K562 (cell line): ENCODE results near the gene SUPT3H. TPM values are rescaled to one million over a fixed set of nuclear protein-coding genes. Genes with fewer than 3 reads are reported as not detected.

Experiments
- ATAC-seq: fragments of 200-7000 bp; cut with Tn5 transposase; 3 replicates; pipeline ENCODE4 v1.9.1; 2020; ENCODE audit warnings: moderate library complexity
- BruUV-seq: library from RNA; stranded (reverse); fragments of 400-500 nt; replicated peaks from 2 replicates; lab custom pipeline; 2021; lab: Mats Ljungman, UMichigan
- CTCF ChIA-PET: fragments of 300-600 bp; formaldehyde crosslinking; extraction: SDS; loops from one replicate; lab custom pipeline; 2021; ENCODE audit warnings: low intra/inter-chr PET ratio; lab: Yijun Ruan, JAX
- POLR2A ChIA-PET: fragments of 300-600, 350-650 bp; sonication (Branson Sonifier 250); formaldehyde crosslinking; extraction: SDS; loops from one replicate; lab custom pipeline; 2021; ENCODE audit warnings: antibody characterized with exemption, inconsistent platforms; lab: Yijun Ruan, JAX
- DNase-seq, 4 experiments: peaks; one replicate each; pipeline versions ENCODE4 v3.0.0 to v3.0.0-alpha.2; 2011 to 2018; ENCODE audit warnings: low spot score in 3 of 4, mixed read lengths in 3 of 4; ENCODE audit errors: extremely low read depth in 1 of 4
- FAIRE-seq: peaks from 2 replicates; lab custom pipeline; 2011; peaks lifted over from hg19 to GRCh38; lab: Jason Lieb, UNC
- H2AFZ ChIP-seq: 2 replicates; pipeline ENCODE4 v1.6.0; 2011; ENCODE audit warnings: low read depth, low read length, control low read depth, inconsistent platforms
- H3K27ac ChIP-seq: fragments of 200-600 bp; 3 replicates; pipeline ENCODE4 v1.8.0; 2011; ENCODE audit warnings: low read depth, mild to moderate bottlenecking, control low read depth, inconsistent platforms, low read length, moderate library complexity, mixed read lengths; ENCODE audit errors: extremely low read depth
- H3K27me3 ChIP-seq, 2 experiments: fragments of 300-600 bp in 1 of 2; 2 replicates in 1 of 2; 3 replicates in 1 of 2; pipeline versions ENCODE4 v1.6.0 to v1.8.0; 2011; ENCODE audit warnings: inconsistent platforms in 2 of 2, low read length in 2 of 2, mild to moderate bottlenecking in 1 of 2, mixed read lengths in 1 of 2, moderate library complexity in 1 of 2; ENCODE audit not compliant: control insufficient read depth in 2 of 2, insufficient read depth in 2 of 2
- H3K36me3 ChIP-seq: fragments of 300-600 bp; 3 replicates; pipeline ENCODE4 v1.8.0; 2011; ENCODE audit warnings: mild to moderate bottlenecking, low read length, inconsistent platforms; ENCODE audit not compliant: control insufficient read depth, insufficient read depth
- H3K4me1 ChIP-seq, 2 experiments: fragments of 200-600 bp in 1 of 2; replicated peaks in 1 of 2; 2 replicates in 1 of 2; 3 replicates in 1 of 2; pipeline versions ENCODE4 v1.5.1 to v1.8.0; 2011; ENCODE audit warnings: inconsistent platforms in 2 of 2, low read length in 2 of 2, mild to moderate bottlenecking in 1 of 2, mixed read lengths in 1 of 2, moderate library complexity in 1 of 2; ENCODE audit not compliant: control insufficient read depth in 2 of 2, insufficient read depth in 2 of 2
- H3K4me2 ChIP-seq: 2 replicates; pipeline ENCODE4 v1.6.1; 2011; ENCODE audit warnings: low read length, control low read depth, inconsistent platforms, mixed read lengths; ENCODE audit not compliant: insufficient read depth
- H3K4me3 ChIP-seq: fragments of 200-600 bp; sonication (generic), shearing (Covaris generic); 2 replicates; pipeline ENCODE4 v1.5.1; 2016; ENCODE audit warnings: control low read depth, inconsistent platforms
- H3K79me2 ChIP-seq: fragments of 200-600 bp; 3 replicates; pipeline ENCODE4 v1.8.0; 2011; ENCODE audit warnings: low read length, inconsistent platforms; ENCODE audit not compliant: control insufficient read depth, insufficient read depth
- H3K9ac ChIP-seq, 2 experiments: 2 replicates each; pipeline versions ENCODE4 v1.6.0 to v1.6.1; 2011; ENCODE audit warnings: low read depth in 2 of 2, low read length in 2 of 2, control low read depth in 1 of 2, inconsistent platforms in 1 of 2, mild to moderate bottlenecking in 1 of 2, mixed read lengths in 1 of 2; ENCODE audit not compliant: insufficient read depth in 1 of 2
- H3K9me1 ChIP-seq: one replicate; pipeline ENCODE4 v1.6.0; 2011; ENCODE audit warnings: inconsistent platforms, mild to moderate bottlenecking, low read length, moderate library complexity; ENCODE audit not compliant: control insufficient read depth, insufficient read depth
- H3K9me3 ChIP-seq: replicated peaks from 2 replicates; pipeline ENCODE4 v1.5.1; 2011; ENCODE audit warnings: low read depth, low read length, inconsistent platforms; ENCODE audit not compliant: control insufficient read depth, insufficient read depth
- H4K20me1 ChIP-seq: replicated peaks from 2 replicates; pipeline ENCODE4 v1.6.1; 2011; ENCODE audit warnings: low read length, inconsistent platforms, mixed read lengths; ENCODE audit not compliant: control insufficient read depth, insufficient read depth
- GATAD2A ChIP-seq: fragments of 450-650 bp; IDR thresholded peaks from 2 replicates; pipeline ENCODE4 v1.6.1; 2017
- HBP1 ChIP-seq: fragments of 450-650 bp; formaldehyde crosslinking; IDR thresholded peaks from 2 replicates; pipeline ENCODE4 v1.4.0; 2022; ENCODE audit warnings: missing genetic modification characterization
- HNRNPUL1 ChIP-seq: fragments of 200-400 bp; formaldehyde crosslinking; IDR thresholded peaks from 2 replicates; pipeline ENCODE4 v1.6.1; 2017; ENCODE audit warnings: low read length
- TCF7 ChIP-seq: sonication (generic); IDR thresholded peaks from 2 replicates; pipeline ENCODE4 v1.6.1; 2016; ENCODE audit warnings: antibody characterized with exemption, borderline replicate concordance
- TEAD4 ChIP-seq, 2 experiments: sonication (generic) in 1 of 2; formaldehyde crosslinking in 1 of 2; IDR thresholded peaks; 2 replicates each; pipeline versions ENCODE4 v1.6.1 to v1.8.0; 2012 to 2022; ENCODE audit warnings: borderline replicate concordance in 1 of 2, inconsistent platforms in 1 of 2, low read length in 1 of 2, mild to moderate bottlenecking in 1 of 2, missing genetic modification reagents in 1 of 2
- THAP7 ChIP-seq: fragments of 250-450 bp; sonication (Bioruptor Pico); IDR thresholded peaks from 2 replicates; pipeline ENCODE4 v1.5.0; 2021
- ZEB2 ChIP-seq: fragments of 450-650 bp; IDR thresholded peaks from 2 replicates; pipeline ENCODE4 v1.6.1; 2016
- WGBS: fragments of 100-300 bp; shearing (Covaris generic); methylation state at CpG from one replicate; pipeline ENCODE4 v1.1.6; 2016; ENCODE audit warnings: low coverage, mixed read lengths; ENCODE audit not compliant: insufficient coverage; ENCODE audit errors: missing lambda C conversion rate; 5-methylcytosine and 5-hydroxymethylcytosine counted together
- in situ Hi-C: fragments of 300-500 bp; cut with MboI; formaldehyde crosslinking; loops from 4 replicates; pipeline ENCODE4 v1.15.0; 2018; ENCODE audit warnings: inconsistent platforms, mixed read lengths
- intact Hi-C: fragments of 100-400 bp; cut with micrococcal nuclease; formaldehyde crosslinking; loops from 2 replicates; pipeline ENCODE4 v1.14.2; 2022
- polyA plus RNA-seq, 8 experiments: library from polyadenylated mRNA; depleted of rRNA in 4 of 8; stranded (reverse) in 5 of 8; unstranded in 3 of 8; fragments of >200 nt; fragmentation: Nextera tagmentation in 2 of 8; fragmentation: Illumina TruSeq in 1 of 8; extraction: Ambion mirVana in 2 of 8; extraction: Trizol in 1 of 8; gene quantifications; 2 replicates each; pipeline versions ENCODE4 v1.2.1 to v1.2.3, GENCODE V29; 2011 to 2014; ENCODE audit warnings: inconsistent platforms in 1 of 8, missing spikeins in 1 of 8
- total RNA-seq, 7 experiments: library from RNA; depleted of rRNA in 6 of 7; stranded (reverse); fragments of >200 nt in 6 of 7; fragmentation: Illumina TruSeq in 2 of 7; extraction: Trizol in 2 of 7; gene quantifications; 2 replicates each; pipeline versions ENCODE4 v1.2.1 to v1.2.3, GENCODE V29; 2011 to 2021; ENCODE audit warnings: low replicate concordance in 1 of 7
- TF ChIP-seq, protein P1 (sequence below), 2 experiments: fragments of 450-650 bp in 1 of 2; sonication (generic) in 1 of 2; formaldehyde crosslinking; conservative IDR thresholded peaks; 2 replicates each; pipeline versions ENCODE4 v1.4.0 to v1.8.1; 2020 to 2022; ENCODE audit warnings: mild to moderate bottlenecking in 1 of 2, missing genetic modification reagents in 1 of 2
- TF ChIP-seq, protein P2 (sequence below), 3 experiments: fragments of 200-800 bp in 1 of 3; sonication (Bioruptor generic) in 1 of 3; sonication (generic) in 1 of 3; formaldehyde crosslinking in 1 of 3; IDR thresholded peaks; 2 replicates each; pipeline versions ENCODE4 v1.6.1 to v1.8.0; 2016 to 2022; ENCODE audit warnings: mild to moderate bottlenecking in 2 of 3, missing compliant biosample characterization in 2 of 3, missing genetic modification characterization in 2 of 3, missing genetic modification reagents in 1 of 3
- TF ChIP-seq, protein P3 (sequence below): fragments of 250-450 bp; sonication (Bioruptor Pico); IDR thresholded peaks from 2 replicates; pipeline ENCODE4 v1.4.0; 2020; ENCODE audit warnings: mild to moderate bottlenecking, moderate library complexity

Gene SUPT3H
- total and polyA plus RNA-seq, 9 of the 15 experiments (the other 6 are each of a cell fraction or from before 2014, with no cell fraction given) = 7.2 to 16.3 (median 11.9) TPM

- TF ChIP-seq THAP7 (CRISPR knock-in tag) = no peak
- TF ChIP-seq, protein P1, sequence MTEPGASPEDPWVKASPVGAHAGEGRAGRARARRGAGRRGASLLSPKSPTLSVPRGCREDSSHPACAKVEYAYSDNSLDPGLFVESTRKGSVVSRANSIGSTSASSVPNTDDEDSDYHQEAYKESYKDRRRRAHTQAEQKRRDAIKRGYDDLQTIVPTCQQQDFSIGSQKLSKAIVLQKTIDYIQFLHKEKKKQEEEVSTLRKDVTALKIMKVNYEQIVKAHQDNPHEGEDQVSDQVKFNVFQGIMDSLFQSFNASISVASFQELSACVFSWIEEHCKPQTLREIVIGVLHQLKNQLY (CRISPR knock-in tag; conservative IDR thresholded peaks at IDR 0.05) = no peak
Measured at GRCh38 chr6:44923444-44923843, 454.3 kb downstream of the SUPT3H start (continued).

DNA sequence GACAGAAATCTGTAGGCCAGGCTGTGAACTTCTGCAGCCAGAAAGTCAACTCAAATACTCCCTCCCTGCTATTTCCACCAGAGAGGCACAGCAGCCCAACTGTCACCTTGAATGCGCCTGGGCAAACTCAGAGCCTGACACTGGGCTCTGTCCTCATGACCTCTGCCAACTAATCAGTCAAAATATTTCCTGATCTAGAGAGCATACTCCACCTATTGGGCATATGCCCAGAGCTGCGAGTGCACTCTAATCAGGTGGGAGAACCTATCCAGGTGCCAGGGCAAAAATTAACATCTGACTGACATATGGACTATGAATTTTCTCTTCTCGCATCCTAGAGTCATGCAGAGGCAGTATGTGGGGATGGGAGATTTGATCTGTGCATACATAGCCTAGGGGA lies 455.9 kb downstream of the SUPT3H start:
- Histone ChIP-seq H3K36me3 (no peaks in the 10 kb centered on the region), H3K4me1 (peaks cover 0 to 17% of the 10 kb centered on the region in 2 experiments; a peak in 3 of 5 replicates), H3K9ac (no peak overlapping the region), H3K79me2 (no peaks in the 10 kb centered on the region), H3K27ac (no peak overlapping the region), H3K27me3 (no peaks in the 10 kb centered on the region), H4K20me1 (no peaks in the 10 kb centered on the region), H3K9me3 (no peaks in the 10 kb centered on the region), H2AFZ (no peak overlapping the region), H3K9me1 (no peaks in the 10 kb centered on the region), H3K4me3 (no peak overlapping the region), H3K4me2 (no peak overlapping the region)
- FAIRE-seq = no peak
- 74% methylated on average over 3 of the region's 3 CpGs for WGBS
- in situ Hi-C loops (no loop called here), intact Hi-C loops (no loop called here)
- no peak for ATAC-seq
- CTCF ChIA-PET = no interaction called here
- POLR2A ChIA-PET = no interaction called here
- BruUV-seq = no TSS peak
- no peak for TF ChIP-seq ZEB2
- TF ChIP-seq HBP1 (CRISPR knock-in tag) = no peak
- TF ChIP-seq TCF7 = no peak
- no peak for TF ChIP-seq HNRNPUL1
- TF ChIP-seq GATAD2A = no peak
- TF ChIP-seq, protein P2, sequence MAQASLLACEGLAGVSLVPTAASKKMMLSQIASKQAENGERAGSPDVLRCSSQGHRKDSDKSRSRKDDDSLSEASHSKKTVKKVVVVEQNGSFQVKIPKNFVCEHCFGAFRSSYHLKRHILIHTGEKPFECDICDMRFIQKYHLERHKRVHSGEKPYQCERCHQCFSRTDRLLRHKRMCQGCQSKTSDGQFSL (CRISPR knock-in tag; IDR thresholded peaks at IDR 0.05) = no peak
- TF ChIP-seq, protein P2 (tag; IDR thresholded peaks at IDR 0.05) = no peak
- TF ChIP-seq, protein P3, sequence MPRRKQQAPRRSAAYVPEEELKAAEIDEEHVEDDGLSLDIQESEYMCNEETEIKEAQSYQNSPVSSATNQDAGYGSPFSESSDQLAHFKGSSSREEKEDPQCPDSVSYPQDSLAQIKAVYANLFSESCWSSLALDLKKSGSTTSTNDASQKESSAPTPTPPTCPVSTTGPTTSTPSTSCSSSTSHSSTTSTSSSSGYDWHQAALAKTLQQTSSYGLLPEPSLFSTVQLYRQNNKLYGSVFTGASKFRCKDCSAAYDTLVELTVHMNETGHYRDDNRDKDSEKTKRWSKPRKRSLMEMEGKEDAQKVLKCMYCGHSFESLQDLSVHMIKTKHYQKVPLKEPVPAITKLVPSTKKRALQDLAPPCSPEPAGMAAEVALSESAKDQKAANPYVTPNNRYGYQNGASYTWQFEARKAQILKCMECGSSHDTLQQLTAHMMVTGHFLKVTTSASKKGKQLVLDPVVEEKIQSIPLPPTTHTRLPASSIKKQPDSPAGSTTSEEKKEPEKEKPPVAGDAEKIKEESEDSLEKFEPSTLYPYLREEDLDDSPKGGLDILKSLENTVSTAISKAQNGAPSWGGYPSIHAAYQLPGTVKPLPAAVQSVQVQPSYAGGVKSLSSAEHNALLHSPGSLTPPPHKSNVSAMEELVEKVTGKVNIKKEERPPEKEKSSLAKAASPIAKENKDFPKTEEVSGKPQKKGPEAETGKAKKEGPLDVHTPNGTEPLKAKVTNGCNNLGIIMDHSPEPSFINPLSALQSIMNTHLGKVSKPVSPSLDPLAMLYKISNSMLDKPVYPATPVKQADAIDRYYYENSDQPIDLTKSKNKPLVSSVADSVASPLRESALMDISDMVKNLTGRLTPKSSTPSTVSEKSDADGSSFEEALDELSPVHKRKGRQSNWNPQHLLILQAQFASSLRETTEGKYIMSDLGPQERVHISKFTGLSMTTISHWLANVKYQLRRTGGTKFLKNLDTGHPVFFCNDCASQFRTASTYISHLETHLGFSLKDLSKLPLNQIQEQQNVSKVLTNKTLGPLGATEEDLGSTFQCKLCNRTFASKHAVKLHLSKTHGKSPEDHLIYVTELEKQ (CRISPR knock-in tag) = no peak
- no peak for TF ChIP-seq TEAD4 (IDR thresholded peaks at IDR 0.05; ENCODE audit: low read length)
- no peak for TF ChIP-seq TEAD4 (CRISPR knock-in tag; IDR thresholded peaks at IDR 0.05; ENCODE audit: borderline replicate concordance)
- no peak for DNase-seq
